NCI-H748 treated with DMSO at 0.1 percent for 48 hours (cell line): Measurements from ENCODE around the gene KRTAP5-8.
A peak's percentile ranks its signal among the peaks of the same experiment; 100 is the strongest.
"Not testable (repeated sequence)": the region's sequence is repeated elsewhere in the genome, so short reads cannot be mapped to it uniquely, and the experiment has no call there.

Experiments used
- DNase-seq: peaks from one replicate; lab custom pipeline; 2025; lab: John Stamatoyannopoulos, UW

KRTAP5-8 gene

GRCh38 chr11:71574418-71574817, 36.6 kb downstream of the KRTAP5-8 start:
- DNase-seq: no peak

GRCh38 chr11:71575723-71576424, 38.0 kb downstream of the KRTAP5-8 start:
- no peak for DNase-seq

- not testable (repeated sequence) for DNase-seq
Measured at GRCh38 chr11:71576688-71577465, 39.1 kb downstream of the KRTAP5-8 start.

DNA sequence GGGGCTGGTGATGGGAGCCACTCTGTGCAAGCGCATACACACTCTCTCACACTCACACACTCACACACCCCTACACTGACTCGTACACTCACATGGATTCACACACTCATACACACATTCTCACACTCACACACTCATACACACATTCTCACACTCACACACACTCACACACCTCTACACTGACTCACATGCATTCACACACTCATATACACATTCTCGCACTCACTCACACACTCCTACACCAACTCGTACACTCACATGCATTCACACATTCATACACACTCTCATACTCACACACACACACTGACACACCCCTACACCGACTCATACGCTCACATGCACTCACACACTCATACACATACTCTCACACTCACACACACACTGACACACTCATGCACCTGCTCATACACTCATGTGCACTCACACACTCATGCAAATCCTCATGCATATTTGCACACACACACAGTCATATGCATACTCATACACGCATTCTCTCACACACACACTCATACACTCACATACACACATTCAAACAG, 39.7 kb downstream of the KRTAP5-8 start:
- DNase-seq: no peak

DNA sequence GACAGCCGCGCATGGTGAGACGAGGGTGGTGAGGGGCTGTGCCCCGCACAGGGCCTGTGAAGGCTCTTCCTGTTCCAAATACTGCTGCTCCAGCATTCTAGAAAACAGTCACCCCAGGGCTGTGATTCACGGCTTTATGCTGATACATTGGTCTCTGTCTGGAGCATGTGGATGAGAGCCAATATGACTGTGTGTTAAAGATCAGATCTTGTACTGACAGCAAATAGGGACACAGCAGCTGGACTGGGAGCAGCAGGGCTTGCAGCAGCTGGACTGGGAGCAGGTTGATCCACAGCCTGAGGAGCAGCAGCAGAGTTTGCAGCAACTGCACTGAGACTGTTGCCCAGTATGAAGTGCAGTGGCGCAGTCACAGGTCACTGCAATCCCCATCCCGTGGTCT, 41.7 kb downstream of the KRTAP5-8 start:
- not testable (repeated sequence) for DNase-seq

GRCh38 chr11:71580057-71581003, 42.5 kb downstream of the KRTAP5-8 start:
- peak; percentile 33 for DNase-seq

GRCh38 chr11:71581826-71582225, 44.0 kb downstream of the KRTAP5-8 start:
- DNase-seq: no peak

GRCh38 chr11:71582309-71582895, 44.6 kb downstream of the KRTAP5-8 start, which contains the start of gene KRTAP5-11:
Gene KRTAP5-11 (minus strand): TSS chr11:71582875. CDS start chr11:71582837, 38 bp downstream.
- no peak for DNase-seq

- not testable (repeated sequence) for DNase-seq
Measured at GRCh38 chr11:71582969-71583368, 45.1 kb downstream of the KRTAP5-8 start.

- DNase-seq: not testable (repeated sequence)
Measured at GRCh38 chr11:71585673-71586072, 47.8 kb downstream of the KRTAP5-8 start.

GRCh38 chr11:71588314-71588713, 50.5 kb downstream of the KRTAP5-8 start:
- DNase-seq: not testable (repeated sequence)
